NCI-H1930 (cell line): ENCODE results near the gene FLVCR1.

Experiments used
- DNase-seq, 2 experiments: peaks; one replicate each; lab custom pipeline; 2025; lab: John Stamatoyannopoulos, UW

The FLVCR1 gene

GRCh38 chr1:212915245-212916091, 57.4 kb downstream of the FLVCR1 start:
- no peak for DNase-seq

GRCh38 chr1:212916481-212917133, 58.5 kb downstream of the FLVCR1 start:
- DNase-seq = no peak

GRCh38 chr1:212917134-212917485, 59.0 kb downstream of the FLVCR1 start:
- no peak for DNase-seq

GRCh38 chr1:212917858-212918257, 59.8 kb downstream of the FLVCR1 start:
- no peak for DNase-seq

- no peak for DNase-seq
Measured at GRCh38 chr1:212918824-212919223, 60.7 kb downstream of the FLVCR1 start.

DNA sequence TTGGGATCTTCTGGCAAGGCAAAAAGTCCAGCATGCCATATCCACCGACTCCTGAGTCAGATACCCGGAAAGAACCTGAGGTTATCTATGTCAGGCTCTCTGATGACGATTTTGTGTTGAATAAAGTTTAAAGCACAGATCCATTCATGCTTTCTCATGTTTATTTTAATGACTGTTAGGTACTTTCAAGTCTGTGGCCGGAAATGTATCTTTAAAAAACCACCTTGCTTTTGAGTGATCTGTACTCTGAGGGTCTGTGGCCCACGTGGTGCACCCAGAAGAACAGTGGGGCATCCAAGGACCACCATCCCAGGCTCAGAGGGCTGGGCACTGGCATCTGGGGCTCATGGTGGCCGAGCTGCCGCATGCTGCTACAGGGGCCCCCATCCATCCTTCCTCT, 62.2 kb downstream of the FLVCR1 start:
- DNase-seq = no peak

DNA sequence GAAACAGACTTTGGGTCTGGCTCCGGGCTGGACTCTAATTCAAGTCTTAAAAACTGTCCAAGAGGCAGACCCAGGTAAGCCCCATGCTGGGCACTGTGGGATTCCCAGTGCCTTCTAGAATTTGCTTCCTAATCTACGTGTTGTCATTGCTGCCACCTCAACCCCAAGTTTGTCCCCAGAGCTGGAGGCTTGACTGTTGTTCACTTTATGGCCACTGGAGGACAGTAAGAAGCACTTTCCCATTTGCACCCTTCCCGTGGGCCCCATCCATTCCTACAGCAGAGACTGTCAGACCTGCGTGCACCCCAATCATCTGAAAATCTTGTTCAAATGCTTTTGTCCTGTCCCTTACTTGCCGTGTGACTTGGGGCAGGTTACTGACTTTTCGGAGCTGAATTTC, 62.8 kb downstream of the FLVCR1 start:
- no peak for DNase-seq

DNA sequence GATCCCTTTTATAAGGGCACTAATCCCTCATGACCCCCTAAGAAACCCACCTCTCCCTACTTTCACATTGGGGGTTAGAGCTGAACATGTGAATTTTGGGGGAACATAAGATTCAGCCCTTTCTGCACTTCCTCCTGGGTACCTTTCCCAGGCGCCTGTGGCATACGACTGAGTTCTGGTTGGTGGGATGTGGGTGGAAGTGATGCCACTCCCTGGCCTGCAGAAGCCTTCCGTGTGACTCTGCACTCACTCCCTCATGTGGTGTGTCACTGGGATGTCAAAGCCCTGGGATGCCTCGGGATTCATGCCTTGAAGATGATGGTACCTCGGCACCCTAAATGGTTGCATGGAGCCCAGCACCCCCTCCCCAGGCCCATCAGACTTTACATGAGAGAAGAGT, 63.9 kb downstream of the FLVCR1 start:
- DNase-seq = no peak

DNA sequence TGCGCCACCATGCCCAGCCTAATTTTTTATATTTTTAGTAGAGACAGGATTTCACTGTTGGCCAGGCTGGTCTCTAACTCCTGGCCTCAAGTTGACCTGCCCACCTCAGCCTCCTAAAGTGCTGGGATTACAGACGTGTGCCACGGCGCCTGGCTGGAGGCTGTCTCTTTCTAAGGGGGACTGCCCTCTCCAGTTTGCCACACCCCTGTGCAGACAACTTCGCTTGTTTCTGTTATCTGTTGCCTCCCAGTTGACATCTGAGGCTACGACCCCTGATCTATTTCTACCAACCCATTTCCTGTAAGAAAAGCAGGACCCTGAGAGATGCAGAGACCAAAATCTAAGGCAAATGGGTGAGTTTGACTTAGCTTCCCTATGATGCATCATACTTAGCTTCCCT, 68.3 kb downstream of the FLVCR1 start:
- no peak for DNase-seq

GRCh38 chr1:212928323-212929291, 70.5 kb downstream of the FLVCR1 start:
- no peak for DNase-seq

DNA sequence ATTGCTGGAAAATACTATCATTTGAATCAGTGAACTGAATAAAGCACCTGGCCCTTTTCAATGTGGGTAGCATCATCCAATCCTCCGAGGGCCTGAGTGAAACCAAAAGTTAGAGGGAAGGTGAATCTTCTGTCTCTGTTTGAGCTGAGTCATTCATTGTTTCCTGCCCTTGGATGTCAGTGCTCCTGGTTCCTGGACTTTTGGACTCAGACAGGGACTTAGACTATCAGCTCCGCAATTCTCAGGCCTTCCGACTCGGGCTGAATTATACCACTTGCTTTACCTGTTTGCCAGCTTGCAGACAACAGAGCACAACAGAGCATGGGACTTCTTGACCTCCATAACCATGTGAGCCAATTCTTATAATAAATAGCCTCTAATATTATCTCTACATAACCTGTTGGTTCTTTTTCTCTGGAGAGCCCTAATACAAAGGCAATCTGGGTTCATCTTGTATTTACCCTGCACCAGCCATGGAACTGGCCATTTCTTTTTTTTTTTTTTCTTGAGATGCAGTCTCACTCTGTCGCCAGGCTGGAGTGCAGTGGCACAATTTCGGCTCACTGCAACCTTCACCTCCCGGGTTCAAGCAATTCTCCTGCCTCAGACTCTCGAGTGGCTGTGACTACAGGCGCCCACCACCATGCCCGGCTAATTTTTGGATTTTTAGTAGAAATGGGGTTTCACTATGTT, 73.1 kb downstream of the FLVCR1 start:
- DNase-seq = no peak

DNA sequence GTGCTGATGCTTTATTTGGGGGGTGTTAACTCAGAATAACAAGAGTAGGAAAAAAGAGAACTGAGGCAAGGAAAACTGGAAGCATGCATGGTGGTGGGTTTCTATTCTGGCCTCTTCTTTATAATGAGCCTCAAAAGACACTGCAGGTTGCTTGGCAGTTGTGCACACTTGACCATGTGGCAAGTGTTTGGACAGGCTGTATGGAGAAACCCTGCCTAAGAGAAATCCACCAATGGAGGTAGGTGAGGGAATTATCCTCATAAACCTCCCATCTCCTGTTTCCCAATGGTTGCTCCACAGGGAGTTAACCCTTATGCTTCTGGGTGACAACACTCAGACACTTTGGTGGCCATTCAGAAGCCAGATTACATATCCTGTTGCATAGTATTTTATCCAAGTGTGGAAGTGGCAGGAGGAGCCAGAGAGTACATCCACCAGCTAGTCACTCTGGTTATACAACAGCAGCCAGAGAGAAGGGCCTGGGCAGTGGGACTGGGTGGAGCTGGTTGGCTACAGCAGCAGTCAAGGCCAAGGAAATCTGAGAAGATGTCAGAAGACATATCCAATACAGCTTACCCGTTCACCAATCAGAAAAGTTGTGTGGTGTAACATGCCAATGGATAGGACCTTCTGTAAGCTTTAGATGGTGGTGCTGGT, 75.9 kb downstream of the FLVCR1 start:
- no peak for DNase-seq

- no peak for DNase-seq
Measured at GRCh38 chr1:212935387-212935981, 77.4 kb downstream of the FLVCR1 start.

DNA sequence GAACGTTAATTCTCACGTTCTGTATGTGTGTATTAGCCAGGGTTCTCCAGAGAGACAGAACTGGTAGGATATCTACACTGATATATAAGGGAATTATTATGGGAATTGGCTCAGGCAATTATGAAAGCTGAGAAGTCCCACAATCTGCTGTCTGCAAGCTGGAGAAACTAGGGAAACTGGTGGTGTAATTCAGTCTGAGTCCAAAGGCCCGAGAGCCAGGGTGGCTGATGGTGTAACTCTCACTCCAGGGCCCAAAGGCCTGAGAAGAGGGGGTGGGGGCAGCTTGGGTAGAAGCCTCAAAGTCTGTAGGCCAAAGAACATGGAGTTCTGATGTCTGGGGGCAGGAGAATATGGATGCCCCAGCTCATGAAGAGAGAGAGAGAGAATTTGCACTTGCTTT, 79.0 kb downstream of the FLVCR1 start:
- no peak for DNase-seq

GRCh38 chr1:212938846-212939245, 80.8 kb downstream of the FLVCR1 start:
- DNase-seq = no peak

GRCh38 chr1:212941452-212941851, 83.4 kb downstream of the FLVCR1 start:
- DNase-seq = no peak

DNA sequence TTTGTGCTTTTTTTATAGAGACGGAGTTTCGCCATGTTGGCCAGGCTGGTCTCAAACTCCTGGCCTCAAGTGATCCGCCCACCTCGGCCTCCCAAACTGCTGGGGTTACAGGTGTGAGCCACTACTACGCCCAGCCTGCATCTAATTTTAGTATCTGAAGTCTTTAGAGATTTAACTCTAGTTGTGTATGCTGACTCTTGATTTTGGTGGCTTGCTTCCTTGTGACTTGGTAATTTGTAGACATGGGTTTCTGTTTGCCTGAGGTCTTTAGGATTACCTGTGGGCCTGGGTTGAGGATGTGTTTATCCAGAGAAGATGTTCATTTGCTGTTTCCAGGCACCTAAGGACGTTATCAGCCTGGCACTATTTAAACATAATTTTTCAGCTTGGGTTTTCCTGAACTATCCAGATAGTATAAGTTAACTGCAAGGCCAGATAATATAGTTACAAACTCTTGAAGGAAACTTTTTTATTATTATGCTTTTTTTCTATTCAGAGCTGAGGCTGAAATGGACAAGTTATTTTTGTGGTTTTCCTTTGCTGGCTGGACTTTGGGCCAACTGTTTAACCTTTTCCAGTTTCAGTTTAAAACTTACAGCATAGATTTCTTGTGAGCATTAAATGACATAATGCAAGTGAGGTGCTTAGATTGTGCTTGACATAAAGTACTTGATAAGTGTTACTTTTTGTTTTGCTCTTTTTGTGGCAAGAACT, 84.8 kb downstream of the FLVCR1 start:
- no peak for DNase-seq

- DNase-seq = no peak
Measured at GRCh38 chr1:212943393-212943710, 85.3 kb downstream of the FLVCR1 start.

DNA sequence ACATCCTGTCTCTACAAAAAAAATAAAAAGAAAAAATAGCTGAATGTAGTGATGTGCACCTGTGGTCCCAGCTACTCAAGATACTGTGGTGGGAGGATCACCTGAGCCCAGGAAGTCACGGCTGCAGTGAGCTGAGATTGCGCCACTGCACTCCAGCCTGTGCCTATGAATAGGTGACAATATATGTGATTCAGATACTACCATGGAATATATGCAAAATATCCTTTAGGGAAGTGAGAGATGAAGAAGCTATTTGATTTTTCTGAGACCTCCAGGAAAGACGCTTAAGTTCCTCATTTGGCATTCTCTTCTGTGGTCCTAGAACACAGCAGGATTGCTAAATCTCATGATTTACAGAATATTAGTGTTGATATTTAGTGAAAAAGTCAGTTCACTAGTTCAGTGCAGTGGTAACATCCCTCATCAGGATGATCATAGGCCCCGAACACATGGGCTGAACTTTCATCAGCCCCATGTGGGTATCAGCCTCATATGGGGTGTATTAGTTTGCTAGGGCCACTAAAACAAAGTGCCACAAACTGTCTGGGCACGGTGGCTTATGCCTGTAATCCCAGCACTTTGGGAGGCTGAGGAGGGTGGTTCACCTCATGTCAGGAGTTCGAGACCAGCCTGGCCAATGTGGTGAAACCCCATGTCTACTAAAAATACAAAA, 86.3 kb downstream of the FLVCR1 start:
- DNase-seq = no peak

GRCh38 chr1:212945056-212945455, 87.0 kb downstream of the FLVCR1 start:
- no peak for DNase-seq
